Panc1 (cell line): Measurements from ENCODE around the gene DNAJA4. TPM values are rescaled to one million over a fixed set of nuclear protein-coding genes. Genes with fewer than 3 reads are reported as not detected.

Source experiments
- ATAC-seq: fragments of 200-7000 bp; cut with Tn5 transposase; 2 replicates; pipeline ENCODE4 v1.9.1; 2020; ENCODE audit warnings: mild to moderate bottlenecking, moderate library complexity
- BruUV-seq: library from RNA; stranded (reverse); fragments of 400-500 nt; replicated peaks from 2 replicates; lab custom pipeline; 2021; lab: Mats Ljungman, UMichigan
- CTCF ChIA-PET: fragments of 300-600 bp; sonication (Branson Sonifier 250); formaldehyde crosslinking; loops from one replicate; lab custom pipeline; 2022; ENCODE audit warnings: antibody characterized with exemption; lab: Charles Lee
- POLR2A ChIA-PET: fragments of 300-600 bp; sonication (Branson Sonifier 250); formaldehyde crosslinking; loops from one replicate; lab custom pipeline; 2022; ENCODE audit warnings: antibody characterized with exemption; lab: Charles Lee
- DNase-seq: peaks from one replicate; pipeline ENCODE4 v3.0.0-alpha.2; 2010; ENCODE audit warnings: low read depth, low spot score
- H3K27ac ChIP-seq: 2 replicates; pipeline ENCODE4 v1.5.1; 2011; ENCODE audit warnings: mild to moderate bottlenecking, low read length, inconsistent platforms
- H3K27me3 ChIP-seq: fragments of 200-500 bp; sonication (Bioruptor generic); 2 replicates; pipeline ENCODE4 v1.6.0; 2014; ENCODE audit warnings: low read length, inconsistent platforms; ENCODE audit not compliant: control insufficient read depth, insufficient read depth
- H3K36me3 ChIP-seq: fragments of 200-500 bp; sonication (Bioruptor generic); 2 replicates; pipeline ENCODE4 v1.5.1; 2014; ENCODE audit warnings: inconsistent platforms, mild to moderate bottlenecking, low read length, moderate library complexity; ENCODE audit not compliant: control insufficient read depth, insufficient read depth
- H3K4me1 ChIP-seq: 2 replicates; pipeline ENCODE4 v1.5.1; 2011; ENCODE audit warnings: inconsistent platforms, mild to moderate bottlenecking, low read length, moderate library complexity; ENCODE audit not compliant: control insufficient read depth, insufficient read depth
- H3K4me3 ChIP-seq, 2 experiments: 2 replicates each; pipeline ENCODE4 v1.5.1; 2011 to 2012; ENCODE audit warnings: low read depth in 2 of 2, low read length in 2 of 2, mild to moderate bottlenecking in 2 of 2, inconsistent platforms in 1 of 2, moderate library complexity in 1 of 2
- H3K9me3 ChIP-seq: fragments of 200-500 bp; sonication (Bioruptor generic); 2 replicates; pipeline ENCODE4 v1.5.1; 2014; ENCODE audit warnings: low read depth, mild to moderate bottlenecking, inconsistent platforms, low read length, moderate library complexity; ENCODE audit not compliant: control insufficient read depth, insufficient read depth
- POLR2AphosphoS5 ChIP-seq: IDR thresholded peaks from 2 replicates; pipeline ENCODE4 v1.6.1; 2012; ENCODE audit warnings: mild to moderate bottlenecking, low read depth, low read length, moderate library complexity
- SIN3A ChIP-seq: IDR thresholded peaks from 2 replicates; pipeline ENCODE4 v1.6.1; 2012; ENCODE audit warnings: low read depth, mild to moderate bottlenecking, low read length, moderate library complexity, borderline replicate concordance; ENCODE audit not compliant: insufficient read depth
- TCF7L2 ChIP-seq: IDR thresholded peaks from 2 replicates; pipeline ENCODE4 v1.6.1; 2011; ENCODE audit warnings: mild to moderate bottlenecking, low read depth, low read length, inconsistent platforms
- in situ Hi-C: cut with HindIII; loops from 2 replicates; pipeline ENCODE4 v1.10.0; 2016; ENCODE audit warnings: low sequenced_read_pairs, low pct_unique_long_range_greater_than_20kb
- intact Hi-C: fragments of 100-400 bp; cut with micrococcal nuclease; formaldehyde crosslinking; loops from one replicate; pipeline ENCODE4 v1.10.0; 2022; ENCODE audit not compliant: unreplicated experiment
- total RNA-seq: library from RNA; stranded (reverse); gene quantifications from one replicate; pipeline ENCODE4 v1.2.1, GENCODE V29; 2021; ENCODE audit not compliant: unreplicated experiment
- TF ChIP-seq, protein P1 (sequence below), 2 experiments: IDR thresholded peaks; 2 replicates each; pipeline ENCODE4 v1.6.1; 2011 to 2012; ENCODE audit warnings: low read depth in 2 of 2, control low read depth in 1 of 2, low read length in 1 of 2, mild to moderate bottlenecking in 1 of 2, moderate library complexity in 1 of 2; ENCODE audit not compliant: insufficient read depth in 1 of 2
- TF ChIP-seq, protein P2 (sequence below): fragments of 450-650 bp; IDR thresholded peaks from 2 replicates; pipeline ENCODE4 v1.5.1; 2017; ENCODE audit warnings: mild to moderate bottlenecking

The DNAJA4 gene
- total RNA-seq, 1 experiment from 2014 or later = 11.1 TPM

DNA sequence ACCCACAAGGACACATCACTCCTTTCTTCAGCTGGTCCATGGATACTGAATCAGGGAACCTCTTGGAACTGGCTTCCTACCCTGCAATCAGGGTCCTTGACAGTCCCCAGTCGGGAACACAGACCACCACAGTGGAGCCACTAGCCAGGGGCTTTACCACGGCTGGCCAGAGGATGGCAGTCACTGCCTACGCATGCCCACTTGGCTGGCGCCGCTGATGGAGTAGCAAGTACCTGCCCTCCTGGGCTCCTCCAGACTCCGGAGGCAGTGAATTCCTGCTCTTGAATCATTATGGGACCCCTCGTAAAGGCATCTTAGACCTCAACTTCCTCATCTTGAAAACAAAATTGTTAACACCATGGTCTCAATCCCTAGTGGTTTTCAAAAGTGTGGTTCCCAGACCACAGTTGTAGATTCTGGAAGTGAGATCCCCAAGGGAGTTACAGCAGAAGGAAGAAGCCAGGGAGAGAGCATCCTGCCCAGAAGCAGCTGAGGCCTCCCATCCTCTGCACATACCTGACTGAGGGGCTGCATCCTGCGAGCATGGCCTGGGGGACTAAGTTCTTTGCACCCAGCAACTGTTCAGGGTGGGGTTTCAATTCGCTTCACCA is 44.2 kb downstream of the DNAJA4 start:
- intact Hi-C loops = loop anchor here (2.0 to 5.0 kb wide), 3 partner anchors 106 to 174 kb away; no protein-coding TSS in a partner anchor
- H3K27me3 ChIP-seq = no peaks in the 10 kb centered on the region
- no peaks in the 10 kb centered on the region for H3K9me3 ChIP-seq
- DNase-seq (peak; percentile 46), ATAC-seq (peak; percentile 95)
- ChIA-PET POLR2A (interaction anchor here (0.6 kb wide), 1 partner anchor 399 kb away, joined by 3 read pairs; no protein-coding TSS in a partner anchor), CTCF (interaction anchor here (0.7 to 1.9 kb wide), 4 partner anchors 9 to 114 kb away, joined by 3 to 8 read pairs (median 4); partner anchors contain the start of gene SKIC8)
- in situ Hi-C loops = no loop called here
- no TSS peak for BruUV-seq
- no peak overlapping the region; the same call in 1 of the 2 replicates for H3K27ac ChIP-seq
- H3K4me1 ChIP-seq = peaks cover 5% of the 10 kb centered on the region; the same call in 1 of the 2 replicates
- H3K36me3 ChIP-seq = no peaks in the 10 kb centered on the region
- TF ChIP-seq, protein P1, sequence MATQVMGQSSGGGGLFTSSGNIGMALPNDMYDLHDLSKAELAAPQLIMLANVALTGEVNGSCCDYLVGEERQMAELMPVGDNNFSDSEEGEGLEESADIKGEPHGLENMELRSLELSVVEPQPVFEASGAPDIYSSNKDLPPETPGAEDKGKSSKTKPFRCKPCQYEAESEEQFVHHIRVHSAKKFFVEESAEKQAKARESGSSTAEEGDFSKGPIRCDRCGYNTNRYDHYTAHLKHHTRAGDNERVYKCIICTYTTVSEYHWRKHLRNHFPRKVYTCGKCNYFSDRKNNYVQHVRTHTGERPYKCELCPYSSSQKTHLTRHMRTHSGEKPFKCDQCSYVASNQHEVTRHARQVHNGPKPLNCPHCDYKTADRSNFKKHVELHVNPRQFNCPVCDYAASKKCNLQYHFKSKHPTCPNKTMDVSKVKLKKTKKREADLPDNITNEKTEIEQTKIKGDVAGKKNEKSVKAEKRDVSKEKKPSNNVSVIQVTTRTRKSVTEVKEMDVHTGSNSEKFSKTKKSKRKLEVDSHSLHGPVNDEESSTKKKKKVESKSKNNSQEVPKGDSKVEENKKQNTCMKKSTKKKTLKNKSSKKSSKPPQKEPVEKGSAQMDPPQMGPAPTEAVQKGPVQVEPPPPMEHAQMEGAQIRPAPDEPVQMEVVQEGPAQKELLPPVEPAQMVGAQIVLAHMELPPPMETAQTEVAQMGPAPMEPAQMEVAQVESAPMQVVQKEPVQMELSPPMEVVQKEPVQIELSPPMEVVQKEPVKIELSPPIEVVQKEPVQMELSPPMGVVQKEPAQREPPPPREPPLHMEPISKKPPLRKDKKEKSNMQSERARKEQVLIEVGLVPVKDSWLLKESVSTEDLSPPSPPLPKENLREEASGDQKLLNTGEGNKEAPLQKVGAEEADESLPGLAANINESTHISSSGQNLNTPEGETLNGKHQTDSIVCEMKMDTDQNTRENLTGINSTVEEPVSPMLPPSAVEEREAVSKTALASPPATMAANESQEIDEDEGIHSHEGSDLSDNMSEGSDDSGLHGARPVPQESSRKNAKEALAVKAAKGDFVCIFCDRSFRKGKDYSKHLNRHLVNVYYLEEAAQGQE (IDR thresholded peaks at IDR 0.05; ENCODE audit: insufficient read depth in 1 of 2, low read depth in 2 of 2, low read length in 1 of 2) = no peak
- TF ChIP-seq, protein P2, sequence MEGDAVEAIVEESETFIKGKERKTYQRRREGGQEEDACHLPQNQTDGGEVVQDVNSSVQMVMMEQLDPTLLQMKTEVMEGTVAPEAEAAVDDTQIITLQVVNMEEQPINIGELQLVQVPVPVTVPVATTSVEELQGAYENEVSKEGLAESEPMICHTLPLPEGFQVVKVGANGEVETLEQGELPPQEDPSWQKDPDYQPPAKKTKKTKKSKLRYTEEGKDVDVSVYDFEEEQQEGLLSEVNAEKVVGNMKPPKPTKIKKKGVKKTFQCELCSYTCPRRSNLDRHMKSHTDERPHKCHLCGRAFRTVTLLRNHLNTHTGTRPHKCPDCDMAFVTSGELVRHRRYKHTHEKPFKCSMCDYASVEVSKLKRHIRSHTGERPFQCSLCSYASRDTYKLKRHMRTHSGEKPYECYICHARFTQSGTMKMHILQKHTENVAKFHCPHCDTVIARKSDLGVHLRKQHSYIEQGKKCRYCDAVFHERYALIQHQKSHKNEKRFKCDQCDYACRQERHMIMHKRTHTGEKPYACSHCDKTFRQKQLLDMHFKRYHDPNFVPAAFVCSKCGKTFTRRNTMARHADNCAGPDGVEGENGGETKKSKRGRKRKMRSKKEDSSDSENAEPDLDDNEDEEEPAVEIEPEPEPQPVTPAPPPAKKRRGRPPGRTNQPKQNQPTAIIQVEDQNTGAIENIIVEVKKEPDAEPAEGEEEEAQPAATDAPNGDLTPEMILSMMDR = peak; percentile 96
- no peak overlapping the region; a peak in 1 of 4 replicates for H3K4me3 ChIP-seq

DNA sequence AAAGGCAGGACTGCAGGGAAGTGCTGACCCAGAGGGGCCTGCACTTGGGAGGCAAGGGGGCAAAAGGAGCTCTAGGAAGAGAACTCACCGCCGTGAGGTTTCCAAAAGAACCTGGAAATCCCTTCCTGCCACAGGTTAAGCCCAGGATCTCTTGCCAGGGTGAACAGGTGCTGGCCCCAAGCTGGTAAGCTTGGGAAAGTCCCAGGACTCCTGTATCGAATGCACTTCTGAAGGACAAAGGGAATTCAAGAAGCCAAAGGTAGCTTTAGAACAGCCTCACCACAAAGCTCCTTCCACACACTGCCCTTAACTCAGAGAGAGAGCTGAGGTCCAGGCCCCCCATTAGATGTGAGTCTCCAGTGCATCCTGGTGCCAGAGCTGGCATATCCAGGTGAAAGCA is 46.9 kb downstream of the DNAJA4 start:
- Histone ChIP-seq H3K4me1 (peaks cover 5% of the 10 kb centered on the region), H3K27me3 (no peaks in the 10 kb centered on the region), H3K27ac (no peak overlapping the region; the same call in 1 of the 2 replicates), H3K4me3 (no peak overlapping the region), H3K9me3 (no peaks in the 10 kb centered on the region), H3K36me3 (no peaks in the 10 kb centered on the region)
- CTCF ChIA-PET = interaction anchor here (0.6 to 2.0 kb wide), 3 partner anchors 104 to 189 kb away, joined by 4 to 9 read pairs (median 5); no protein-coding TSS in a partner anchor
- no peak for DNase-seq
- POLR2A ChIA-PET = interaction anchor here (0.5 to 1.0 kb wide), 2 partner anchors 12 to 561 kb away, joined by 5 read pairs; partner anchors contain the start of genes MORF4L1 and SKIC8
- no peak for ATAC-seq
- BruUV-seq = no TSS peak
- in situ Hi-C loops (no loop called here), intact Hi-C loops (no loop called here)
- TF ChIP-seq, protein P2 = no peak
- TF ChIP-seq POLR2AphosphoS5 (no peak), TCF7L2 (no peak), SIN3A (no peak)
- TF ChIP-seq, protein P1 (IDR thresholded peaks at IDR 0.05; ENCODE audit: insufficient read depth in 1 of 2, low read depth in 2 of 2, low read length in 1 of 2) = no peak
